ENCODE results near the gene BIRC5. TPM values are rescaled to one million over a fixed set of nuclear protein-coding genes. Genes with fewer than 3 reads are reported as not detected.
"Not testable (repeated sequence)": the region's sequence is repeated elsewhere in the genome, so short reads cannot be mapped to it uniquely, and the experiment has no call there.

Gene BIRC5
- total RNA-seq, 1 donor from 2014 or later = 15.0 TPM

- DNase-seq = no peak
Observed at GRCh38 chr17:78240012-78240655, 26.1 kb downstream of the BIRC5 start.

- DNase-seq = no peak
Observed at GRCh38 chr17:78240839-78241238, 26.8 kb downstream of the BIRC5 start.

GRCh38 chr17:78241277-78242023 lies 27.4 kb downstream of the BIRC5 start:
- DNase-seq = no peak

GRCh38 chr17:78242024-78242742 lies 28.1 kb downstream of the BIRC5 start:
- no peak for DNase-seq

GRCh38 chr17:78247304-78247703 lies 33.3 kb downstream of the BIRC5 start:
- no peak for DNase-seq

- DNase-seq = no peak
Observed at GRCh38 chr17:78248051-78248914, 34.2 kb downstream of the BIRC5 start.

GRCh38 chr17:78249074-78249817 lies 35.2 kb downstream of the BIRC5 start:
- no peak for DNase-seq

GRCh38 chr17:78249818-78250806 lies 36.1 kb downstream of the BIRC5 start:
- DNase-seq = no peak

GRCh38 chr17:78250891-78251772 lies 37.1 kb downstream of the BIRC5 start:
- DNase-seq = peak; percentile 75

- no peak for DNase-seq
Observed at GRCh38 chr17:78251773-78252103, 37.7 kb downstream of the BIRC5 start.

GRCh38 chr17:78252111-78252634 lies 38.1 kb downstream of the BIRC5 start:
- no peak for DNase-seq

GRCh38 chr17:78252701-78253635 lies 38.9 kb downstream of the BIRC5 start:
- DNase-seq = no peak

- not testable (repeated sequence) for DNase-seq
Observed at GRCh38 chr17:78253636-78253945, 39.5 kb downstream of the BIRC5 start.

GRCh38 chr17:78253946-78254672 lies 40.1 kb downstream of the BIRC5 start:
- peak; percentile 74 for DNase-seq

GRCh38 chr17:78255029-78255656 lies 41.1 kb downstream of the BIRC5 start:
- no peak for DNase-seq

GRCh38 chr17:78255953-78256706 lies 42.1 kb downstream of the BIRC5 start:
- DNase-seq = no peak
